ENCODE data around the gene CNPY1. TPM values are rescaled to one million over a fixed set of nuclear protein-coding genes. Genes with fewer than 3 reads are reported as not detected.

Gene CNPY1
- total and polyA plus RNA-seq, 2 of the 8 experiments (the other 6 are each of a cell fraction or from before 2014, with no cell fraction given) = not detected

DNA sequence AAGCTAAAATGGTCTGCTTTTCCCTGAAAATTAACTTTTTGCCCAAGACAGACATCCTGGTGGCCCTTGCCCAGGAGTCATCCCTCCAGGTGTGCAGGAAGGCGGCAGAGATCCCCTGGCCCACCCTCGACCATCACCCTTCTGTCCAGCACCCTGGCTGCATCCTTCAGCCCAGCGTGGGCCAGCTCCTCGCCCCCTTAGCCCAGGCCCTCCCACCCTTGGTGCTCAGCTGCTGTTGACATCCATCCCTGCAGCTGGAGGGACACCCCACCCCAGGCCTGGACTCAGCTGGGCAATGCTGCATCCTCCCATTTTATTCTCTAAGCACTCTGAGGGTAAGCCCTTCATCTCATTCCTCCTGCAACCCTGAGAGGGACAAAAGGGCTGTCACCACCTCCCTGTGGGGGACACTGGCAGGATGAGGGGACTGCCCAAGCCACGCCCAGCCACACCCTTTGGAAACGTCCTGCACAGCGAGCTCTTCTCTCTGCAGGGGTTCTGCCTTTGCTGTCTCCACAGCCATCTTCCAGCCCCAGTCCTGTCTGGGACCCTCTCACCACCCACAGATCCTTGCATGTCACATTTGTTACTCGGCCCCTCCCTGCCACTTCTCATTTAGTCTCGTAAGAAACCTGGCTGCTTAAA, 57.8 kb downstream of the CNPY1 start (continued):
- TF ChIP-seq EP300 (IDR thresholded peaks at IDR 0.05; ENCODE audit: borderline replicate concordance in 1 of 2, low read depth in 2 of 2, low read length in 2 of 2) = no peak
- no peak for TF ChIP-seq NRF1 (IDR thresholded peaks at IDR 0.05; ENCODE audit: low read depth, low read length)

Measured in H1 (cell line).